HG03520 (cell line): ENCODE measurements around the gene TBC1D19.
"Not testable (repeated sequence)": the region's sequence is repeated elsewhere in the genome, so short reads cannot be mapped to it uniquely, and the experiment has no call there.

Source experiments
- ATAC-seq: cut with Tn5 transposase; IDR thresholded peaks from one replicate; pipeline ENCODE4 v1.9.1; 2021; ENCODE audit warnings: mild to moderate bottlenecking, moderate library complexity; ENCODE audit not compliant: unreplicated experiment

Gene TBC1D19

DNA sequence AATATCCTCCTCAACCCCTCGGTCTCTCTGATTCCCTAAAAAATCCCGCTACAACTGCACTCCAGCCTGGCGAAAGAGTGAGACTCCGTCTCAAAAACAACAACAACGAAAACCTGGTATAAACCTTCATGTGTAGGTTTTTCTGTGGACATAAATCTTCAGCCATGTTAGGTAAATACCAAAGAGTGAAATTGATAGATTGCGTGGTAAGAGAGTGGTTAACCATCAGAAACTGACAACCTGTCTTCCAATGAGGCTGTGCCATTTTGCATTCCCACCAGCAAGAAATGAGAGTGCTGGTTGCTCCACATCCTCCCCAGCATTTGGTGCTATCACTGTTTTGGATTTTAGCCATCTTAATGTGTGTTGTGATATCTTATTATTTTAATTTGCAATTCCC, 10.9 kb downstream of the TBC1D19 start:
- ATAC-seq: no peak

DNA sequence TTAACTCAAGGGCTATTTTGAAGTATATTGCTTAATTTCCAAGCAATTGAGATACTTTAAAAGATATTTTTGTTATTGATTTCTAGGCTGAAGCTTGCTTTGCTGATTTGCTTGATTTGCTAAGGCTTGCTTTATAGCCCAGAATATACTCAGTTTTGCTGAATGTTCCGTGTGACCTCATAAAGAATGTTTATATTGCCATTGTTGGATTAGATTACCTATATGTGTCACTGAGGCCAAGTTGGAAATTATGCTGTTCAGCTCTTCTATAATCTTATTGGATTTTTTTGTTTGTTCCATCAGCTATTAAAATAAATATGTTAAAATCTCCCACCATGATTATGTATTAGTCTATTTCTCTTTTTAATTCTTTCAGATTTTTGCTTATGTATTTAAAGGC, 13.0 kb downstream of the TBC1D19 start:
- ATAC-seq: no peak

DNA sequence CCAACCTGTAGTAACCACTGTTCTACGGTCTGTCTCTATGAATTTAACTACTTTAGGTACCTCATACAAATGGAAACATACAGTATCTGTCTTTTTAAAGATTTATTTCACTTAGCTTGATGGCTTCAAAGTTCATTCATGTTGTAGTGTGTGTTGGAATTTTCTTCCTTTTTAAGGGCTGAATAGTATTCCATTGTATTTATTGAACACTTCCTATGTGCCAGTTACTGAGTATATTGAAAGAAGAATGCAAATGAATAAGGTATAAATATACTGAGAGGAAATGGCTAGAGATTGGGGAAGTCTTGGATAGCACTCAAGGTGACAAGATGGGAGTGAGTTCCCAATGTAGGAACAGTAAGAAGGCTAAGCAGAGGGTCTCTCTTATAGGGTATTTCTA, 17.3 kb downstream of the TBC1D19 start:
- ATAC-seq: no peak

DNA sequence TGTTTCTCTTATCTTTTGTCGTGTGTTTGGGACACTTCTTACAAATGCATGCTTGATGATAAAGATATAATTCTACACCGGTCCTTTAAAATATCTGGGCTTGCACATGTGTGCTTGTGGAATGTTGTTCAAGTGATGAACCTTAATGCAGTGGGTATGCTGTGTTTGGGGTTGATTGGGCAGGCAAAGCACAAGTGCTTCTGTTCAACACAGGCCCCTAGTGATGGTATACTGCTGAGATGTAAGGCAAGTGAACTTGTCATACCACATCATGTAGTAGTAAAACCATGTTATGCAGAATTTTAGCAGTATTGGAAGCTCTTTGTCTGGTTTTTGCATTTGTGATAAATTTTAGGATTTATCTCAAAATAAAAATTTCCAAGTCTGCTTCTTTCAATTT, 23.9 kb downstream of the TBC1D19 start:
- ATAC-seq: no peak

DNA sequence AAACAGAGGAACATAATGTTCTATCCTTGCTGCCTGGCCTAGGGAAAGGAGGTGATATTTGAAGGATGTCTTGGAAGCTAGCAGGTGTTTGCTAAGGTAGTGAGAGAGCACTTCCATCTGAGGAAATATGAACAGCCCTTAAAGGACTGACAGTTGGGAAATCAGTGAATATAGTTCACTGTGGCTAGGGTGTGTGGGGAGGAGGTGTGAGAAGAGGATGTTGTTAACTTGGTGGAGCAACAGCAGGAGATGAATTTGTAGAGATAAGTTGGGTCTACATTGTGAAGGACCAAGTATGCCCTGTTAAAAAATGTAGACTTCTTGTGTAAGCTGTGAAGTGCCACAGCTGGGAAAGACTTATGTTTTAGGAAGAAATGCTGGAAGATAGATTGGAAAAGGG, 25.5 kb downstream of the TBC1D19 start:
- no peak for ATAC-seq

DNA sequence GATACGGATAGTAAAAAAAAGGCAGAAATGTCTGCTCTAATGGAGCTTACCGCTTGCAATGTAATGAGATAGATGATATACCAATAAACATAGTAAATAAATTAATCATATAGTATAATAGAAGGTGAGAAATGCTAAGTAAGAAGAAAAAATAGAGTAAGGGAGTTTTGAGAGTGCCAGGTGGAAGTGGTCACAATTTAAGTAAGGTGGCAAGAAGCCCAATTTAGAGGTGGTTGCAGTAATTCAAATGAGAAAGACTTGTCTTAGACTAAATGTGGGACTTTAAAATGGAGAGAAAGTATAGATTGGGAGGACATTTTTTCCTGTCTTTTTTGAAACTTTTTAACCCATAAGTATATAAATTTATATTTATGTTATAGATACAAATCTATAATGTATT, 26.0 kb downstream of the TBC1D19 start:
- no peak for ATAC-seq

DNA sequence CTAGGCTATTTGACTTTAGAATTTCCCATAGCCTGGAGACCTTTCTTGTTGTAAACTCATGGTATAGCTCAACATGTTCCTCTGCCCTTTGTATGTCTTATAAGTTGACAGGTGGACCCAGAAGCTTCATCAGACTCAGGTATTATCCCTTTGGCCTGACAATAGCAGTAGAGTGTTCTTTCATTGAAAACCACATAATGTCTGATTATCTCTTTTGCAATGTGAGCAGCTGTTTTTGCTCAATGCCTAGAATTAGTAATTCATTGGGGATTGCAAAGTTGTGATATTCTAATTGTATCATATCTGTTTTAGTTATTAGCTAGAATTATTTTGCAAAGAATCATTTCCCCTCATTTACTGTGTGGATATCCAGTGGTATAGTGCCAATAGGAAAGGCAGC, 27.5 kb downstream of the TBC1D19 start:
- ATAC-seq: no peak

DNA sequence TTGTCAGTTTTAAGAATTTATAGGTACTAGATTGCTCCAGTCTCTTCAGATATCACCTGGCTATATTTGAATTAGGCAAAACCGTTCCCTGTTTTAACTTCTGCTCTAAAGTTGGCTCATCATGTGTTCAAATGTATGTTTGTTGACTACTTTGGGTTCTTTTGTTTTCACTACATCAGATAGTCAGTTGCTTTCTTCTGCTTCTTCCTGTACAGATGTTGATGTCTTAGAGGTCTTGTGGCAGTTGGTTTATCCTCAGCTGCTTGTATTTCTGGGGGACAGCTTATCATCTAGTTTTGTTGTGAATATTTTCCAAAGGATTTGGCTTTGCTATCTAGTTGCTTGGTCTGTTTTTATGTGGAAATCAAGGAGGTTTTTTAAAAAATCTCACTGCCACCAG, 28.0 kb downstream of the TBC1D19 start:
- no peak for ATAC-seq

DNA sequence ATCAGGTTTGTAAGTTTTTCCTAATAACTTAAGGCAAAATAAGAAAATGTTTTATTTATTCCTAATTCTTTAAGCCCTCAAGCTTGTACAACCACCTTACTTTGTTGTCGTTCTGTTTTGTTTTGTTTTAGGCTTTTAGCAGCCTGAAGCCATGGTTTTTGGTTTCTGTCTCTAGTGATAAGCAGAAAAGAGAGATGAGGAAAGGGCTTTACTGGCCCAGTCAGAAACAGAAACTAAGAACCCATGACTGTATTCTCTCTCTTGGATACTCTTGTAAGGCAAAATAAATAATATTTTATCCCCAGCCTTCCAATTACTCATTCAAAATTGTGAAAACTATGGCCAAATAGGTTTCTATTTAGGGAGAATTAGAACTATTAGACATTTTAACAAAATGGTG, 29.4 kb downstream of the TBC1D19 start:
- ATAC-seq: no peak

DNA sequence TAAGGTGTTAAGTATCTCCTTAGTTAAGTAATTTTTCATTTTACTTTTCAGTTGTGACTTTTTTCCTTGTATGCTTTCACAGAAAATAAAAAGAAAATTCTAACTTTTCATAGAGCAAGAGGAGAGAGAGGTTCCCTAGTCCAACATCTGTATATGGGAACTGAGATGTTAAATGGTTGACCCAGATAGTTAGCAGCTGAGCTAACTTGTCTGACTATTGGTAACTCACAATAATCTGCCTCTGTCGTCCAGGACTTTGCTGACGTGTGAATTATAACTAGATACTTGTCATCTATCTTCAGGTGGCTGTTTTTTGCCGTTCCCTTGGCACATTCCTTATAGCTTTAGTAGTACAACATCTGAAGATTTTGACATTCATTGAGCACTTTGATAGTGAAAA, 29.9 kb downstream of the TBC1D19 start:
- ATAC-seq: no peak

DNA sequence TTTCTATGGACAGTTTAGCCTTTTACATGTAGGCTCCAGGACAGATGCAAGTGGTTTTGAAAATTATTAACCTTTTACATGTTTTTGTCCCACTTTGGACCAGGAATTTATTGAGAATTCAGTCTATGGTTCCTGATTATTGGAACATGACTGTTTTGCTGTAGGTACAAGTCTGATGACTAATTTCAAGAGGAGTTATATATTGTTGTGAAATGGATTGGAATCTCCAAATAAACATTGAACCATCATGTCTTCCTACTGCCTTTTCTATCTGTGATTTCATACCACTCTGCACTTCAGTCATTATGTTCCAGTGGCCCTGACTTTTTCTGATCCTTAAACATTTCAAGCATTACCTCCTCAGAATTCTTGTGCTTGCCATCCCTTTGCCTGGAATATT, 35.9 kb downstream of the TBC1D19 start:
- no peak for ATAC-seq

DNA sequence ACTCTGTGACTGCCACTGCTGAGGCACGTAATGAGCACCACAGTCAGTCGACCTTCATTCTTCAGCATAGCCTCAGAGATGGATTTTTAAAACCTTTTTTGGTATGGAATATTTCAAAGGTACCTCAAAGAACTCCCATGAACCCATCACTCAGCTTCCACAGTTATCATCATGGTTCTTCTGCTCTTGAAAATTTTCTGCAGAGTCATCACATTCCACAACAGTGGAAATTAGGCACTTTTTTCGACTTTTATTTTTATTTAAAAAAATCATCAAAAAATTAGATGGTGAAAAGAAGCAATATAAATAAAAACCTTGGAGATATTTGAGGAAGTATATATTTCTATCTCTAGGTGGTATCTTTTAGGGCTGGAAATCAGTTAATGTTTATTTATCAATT, 37.5 kb downstream of the TBC1D19 start:
- no peak for ATAC-seq

DNA sequence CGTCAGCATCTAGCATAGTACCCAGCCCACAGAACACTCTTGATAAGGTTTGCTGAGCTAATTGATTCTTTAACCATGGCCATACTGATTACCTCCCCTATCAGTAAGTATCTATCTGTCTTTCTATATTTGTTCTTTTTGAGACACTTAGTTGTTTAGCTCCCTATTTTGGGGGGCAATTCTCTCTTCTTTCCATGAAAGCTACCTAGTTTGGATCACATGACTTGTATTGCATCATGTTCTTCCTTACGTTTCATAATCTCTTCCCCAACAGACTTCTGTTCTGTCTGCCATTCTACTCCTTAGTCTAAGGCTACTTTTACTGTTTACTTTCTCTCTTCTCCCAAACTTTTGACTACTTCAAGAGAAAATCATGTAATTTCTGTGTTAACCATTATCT, 39.0 kb downstream of the TBC1D19 start:
- ATAC-seq: no peak

DNA sequence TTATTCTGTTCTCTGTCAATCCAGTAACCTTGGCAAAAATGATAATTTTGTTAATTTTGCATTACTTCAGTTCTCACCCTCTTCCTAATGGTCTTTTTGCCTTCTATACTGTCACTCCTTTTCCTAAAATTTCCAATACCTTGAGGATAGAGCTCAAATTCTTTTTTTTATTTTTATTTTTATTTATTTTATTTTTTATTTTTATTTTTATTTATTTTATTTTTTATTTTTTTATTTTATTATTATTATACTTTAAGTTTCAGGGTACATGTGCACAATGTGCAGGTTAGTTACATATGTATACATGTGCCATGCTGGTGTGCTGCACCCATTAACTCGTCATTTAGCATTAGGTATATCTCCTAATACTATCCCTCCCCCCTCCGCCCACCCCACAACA, 42.8 kb downstream of the TBC1D19 start:
- not testable (repeated sequence) for ATAC-seq

DNA sequence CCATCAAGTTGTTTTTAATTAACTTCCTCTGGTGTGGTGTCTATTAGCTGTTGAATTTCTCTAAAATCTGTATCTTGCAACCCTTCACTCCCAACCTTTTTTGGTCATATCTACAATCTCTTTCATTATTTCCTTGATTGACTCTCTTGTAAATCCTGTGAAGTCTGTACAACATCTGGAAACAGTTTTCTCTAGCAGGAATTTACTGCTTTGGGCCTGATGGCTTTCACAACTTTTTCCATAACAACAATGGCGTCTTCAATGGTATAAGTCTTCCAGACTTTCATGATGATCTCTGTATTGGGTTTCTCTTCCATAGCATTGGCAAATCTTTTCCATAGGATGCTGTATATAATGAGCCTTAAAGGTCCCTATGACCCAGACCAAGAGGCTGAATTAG, 49.0 kb downstream of the TBC1D19 start:
- no peak for ATAC-seq

DNA sequence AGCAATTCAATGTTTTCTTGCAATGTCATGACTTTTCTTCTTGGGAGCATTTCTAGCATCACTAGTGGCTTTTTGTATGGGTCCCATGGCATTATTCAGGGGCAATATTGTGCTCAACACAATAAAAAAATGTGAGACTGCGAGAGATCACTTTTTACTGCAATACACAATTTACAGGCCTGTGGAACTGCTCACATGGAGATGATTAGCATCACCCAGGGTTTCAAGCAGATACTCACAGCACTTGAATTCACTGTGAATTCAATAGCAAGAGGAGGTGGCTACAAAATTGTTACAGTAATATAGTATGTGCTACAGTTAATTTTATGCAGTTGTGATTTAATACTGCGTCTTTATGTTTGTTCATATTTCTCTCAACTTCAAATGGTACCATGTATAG, 50.4 kb downstream of the TBC1D19 start:
- no peak for ATAC-seq

DNA sequence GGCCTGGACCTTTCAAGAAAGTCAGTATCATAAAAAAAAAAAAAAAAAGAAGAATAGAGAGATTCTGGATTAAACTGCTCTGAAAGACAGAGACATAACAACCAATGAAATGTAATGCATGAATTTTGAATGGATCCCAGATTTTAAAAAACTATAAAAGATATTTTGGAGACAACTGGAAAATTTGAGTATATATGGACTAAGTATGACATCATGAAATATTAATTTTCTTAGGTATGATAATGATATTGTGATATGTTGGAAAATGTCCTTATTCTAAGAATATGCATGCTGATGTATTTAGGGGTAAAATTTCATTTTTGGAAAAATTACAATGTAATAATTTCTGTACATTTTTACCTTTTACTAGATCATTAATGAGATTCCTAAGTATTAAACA, 52.6 kb downstream of the TBC1D19 start:
- no peak for ATAC-seq

DNA sequence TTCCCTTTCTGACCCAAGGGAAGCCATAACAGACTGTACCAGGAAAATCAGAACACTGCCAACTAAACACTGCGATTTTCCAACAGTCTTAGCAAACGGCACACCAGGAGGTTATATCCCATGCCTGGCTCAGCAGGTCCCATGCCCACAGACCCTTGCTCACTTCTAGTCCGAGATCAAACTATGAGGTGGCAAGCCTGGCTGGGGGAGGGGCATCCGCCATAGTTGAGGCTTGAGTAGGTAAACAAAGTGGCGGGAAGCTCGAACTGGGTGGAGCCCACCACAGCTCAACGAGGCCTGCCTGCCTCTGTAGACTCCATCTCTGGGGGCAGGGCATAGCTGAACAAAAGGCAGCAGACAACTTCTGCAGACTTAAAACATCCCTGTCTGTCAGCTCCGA, 56.8 kb downstream of the TBC1D19 start:
- ATAC-seq: not testable (repeated sequence)

DNA sequence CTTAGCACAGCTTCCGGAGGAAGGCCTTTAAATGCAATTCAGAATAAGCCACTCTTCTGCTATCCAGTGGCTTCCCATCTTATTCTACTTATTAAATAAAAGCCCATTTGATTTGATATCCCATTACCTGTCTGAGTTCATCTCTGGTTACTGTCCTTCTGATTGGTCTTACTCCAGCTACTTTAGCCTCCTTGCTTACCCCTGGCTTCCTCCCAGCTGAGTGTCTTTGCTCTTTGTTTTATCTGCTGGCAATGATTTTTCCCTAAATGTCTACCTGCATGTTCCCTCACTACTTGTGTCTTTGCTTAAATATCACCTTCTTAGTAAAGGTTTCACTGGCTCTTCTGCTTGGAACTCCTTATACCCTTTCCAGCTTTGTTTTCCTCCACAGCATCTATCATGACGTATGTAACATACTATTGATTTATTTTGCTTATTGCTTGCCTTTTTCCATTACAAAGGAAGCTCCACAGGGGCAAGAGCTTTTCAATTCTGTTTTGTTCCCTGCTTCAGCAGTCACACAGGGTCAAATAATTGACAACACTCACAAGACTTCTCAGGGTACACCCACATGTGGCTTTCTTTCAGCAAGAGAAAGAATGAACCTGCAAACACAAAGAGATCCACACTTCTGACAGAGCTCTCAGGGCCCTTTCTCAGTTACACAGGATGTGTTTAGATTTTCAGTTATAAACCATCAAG, 63.8 kb downstream of the TBC1D19 start:
- no peak for ATAC-seq

DNA sequence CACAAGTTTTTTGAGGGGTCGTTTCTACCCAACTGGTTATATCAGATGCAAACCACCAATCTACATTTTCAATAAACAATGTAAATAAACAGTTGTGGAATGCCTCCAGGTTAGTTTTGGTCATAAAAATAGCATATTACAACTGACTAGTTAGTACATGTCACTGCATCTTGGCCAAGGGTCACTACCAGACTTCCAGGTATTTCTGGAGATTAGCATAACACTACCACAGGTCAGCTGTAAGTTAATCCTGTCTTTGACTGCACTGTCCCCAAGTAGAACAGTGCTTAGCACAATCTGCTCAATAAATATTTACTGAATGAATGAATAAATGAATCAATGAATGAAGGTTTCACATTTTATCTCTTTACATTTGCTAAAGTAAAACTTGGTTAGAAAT, 64.4 kb downstream of the TBC1D19 start:
- ATAC-seq: no peak

DNA sequence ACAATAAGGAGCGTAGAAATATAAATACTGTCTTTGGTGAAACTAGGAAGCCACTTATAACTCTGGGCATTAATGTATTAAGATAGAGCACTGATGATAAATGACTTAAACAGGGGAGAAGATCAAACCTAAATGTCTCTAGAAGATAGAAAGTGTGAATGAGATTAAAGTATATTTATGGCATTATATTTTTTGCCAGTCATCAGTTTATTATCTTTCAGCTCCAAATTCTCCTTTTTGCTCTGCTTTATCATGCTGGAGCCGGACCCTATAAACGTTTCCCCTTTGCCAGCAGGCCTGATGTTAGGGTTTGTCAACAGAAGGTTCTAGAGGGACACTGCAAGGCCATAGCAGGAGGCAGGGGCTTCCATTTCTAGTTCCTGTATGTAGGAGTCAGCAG, 76.4 kb downstream of the TBC1D19 start:
- ATAC-seq: no peak

DNA sequence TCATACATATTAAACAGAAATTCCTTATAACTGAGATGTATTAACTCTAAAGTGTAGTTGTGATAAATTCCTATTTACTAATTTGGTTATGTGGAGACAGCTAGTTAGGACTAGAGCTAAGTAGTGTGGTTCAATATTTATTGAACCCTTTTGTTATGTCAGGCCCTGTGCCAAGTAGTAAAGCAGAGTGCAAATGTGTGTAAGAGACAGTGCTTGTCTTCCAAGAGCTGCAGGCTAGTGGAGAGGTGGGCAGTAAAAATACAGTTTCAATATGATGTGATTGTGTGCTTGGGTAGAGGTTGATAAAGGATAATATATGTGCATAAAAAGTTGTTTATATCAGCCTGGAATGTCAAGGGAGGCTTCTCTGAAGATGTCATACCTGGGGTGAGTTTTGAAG, 80.0 kb downstream of the TBC1D19 start:
- no peak for ATAC-seq

DNA sequence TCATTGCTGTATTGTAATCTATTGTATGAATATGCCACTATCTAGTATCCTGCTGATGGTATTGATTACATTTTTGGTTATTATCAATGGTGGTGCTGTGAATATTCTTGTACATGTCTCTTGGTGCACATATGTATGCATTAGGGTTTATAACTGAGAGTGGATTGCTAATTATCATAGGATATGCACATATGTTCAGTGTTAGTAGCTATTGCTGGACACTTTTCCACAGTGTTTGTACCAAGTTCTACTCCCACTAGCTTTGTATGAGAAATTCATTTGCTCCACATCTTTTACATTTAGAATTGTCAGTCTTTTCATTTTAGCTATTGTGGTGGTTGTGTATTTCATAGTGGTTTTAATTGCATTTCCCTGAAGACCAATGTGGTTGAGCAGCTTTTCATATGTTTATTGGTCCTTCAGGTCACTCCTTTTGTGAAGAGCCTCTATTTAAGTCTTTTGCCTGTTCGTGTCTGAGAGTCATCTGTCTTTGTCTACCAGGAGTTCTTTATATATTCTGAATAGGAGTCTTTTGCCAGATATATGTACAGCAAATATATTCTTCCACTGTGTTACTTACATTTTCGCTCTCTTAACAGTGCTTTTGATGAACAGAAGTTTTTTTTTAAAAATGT, 87.1 kb downstream of the TBC1D19 start:
- no peak for ATAC-seq
